HG03460 (cell line): ENCODE results near the gene TMEM54.

Experiments
- ATAC-seq: cut with Tn5 transposase; IDR thresholded peaks from one replicate; pipeline ENCODE4 v1.9.1; 2021; ENCODE audit not compliant: unreplicated experiment

TMEM54 gene

DNA sequence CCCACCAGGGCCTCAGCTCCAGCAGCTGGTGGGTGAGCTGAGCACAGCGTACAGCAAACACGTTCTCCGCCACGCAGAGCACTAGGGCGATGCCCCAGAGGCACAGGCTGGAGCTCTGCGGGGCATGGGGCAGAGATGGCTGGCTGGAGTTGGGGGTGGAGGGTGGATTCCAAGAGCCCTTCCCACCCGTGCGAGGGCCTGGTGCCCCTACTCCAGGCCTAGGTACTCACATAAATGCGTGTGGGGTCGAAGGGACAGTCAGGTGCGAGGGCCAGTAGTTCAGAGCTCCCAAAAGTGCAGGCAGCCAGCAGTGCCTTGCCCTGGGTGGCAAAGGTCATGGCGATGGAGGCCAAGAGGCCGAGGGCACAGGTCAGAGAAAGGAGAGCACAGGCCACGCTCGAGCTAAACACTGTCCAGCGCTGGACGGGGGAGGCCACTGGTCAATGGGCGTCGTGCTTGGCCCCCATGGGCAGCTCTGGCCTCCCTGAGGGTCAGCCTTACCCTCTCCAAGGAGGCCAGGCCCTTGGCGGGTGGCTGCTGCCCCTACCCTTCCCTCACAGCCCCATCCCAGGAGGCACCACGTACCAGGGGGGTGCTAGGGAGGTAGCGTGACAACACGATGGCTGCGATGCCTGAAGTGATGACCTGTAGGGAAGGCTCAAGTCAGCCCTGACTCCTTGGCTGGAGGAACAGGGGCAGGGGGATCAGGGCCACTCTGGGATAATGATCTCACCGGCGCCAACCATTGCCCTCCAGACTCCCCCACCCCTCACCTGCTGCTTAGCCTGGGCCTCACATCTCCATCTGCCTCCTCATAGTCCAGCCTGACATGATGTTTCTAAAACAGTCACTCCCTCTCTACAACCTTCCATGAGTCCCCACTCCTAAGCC is 5.6 kb downstream of the TMEM54 start:
- ATAC-seq = no peak

- no peak for ATAC-seq
These were observed 6.5 kb downstream of the TMEM54 start for GRCh38 chr1:32894681-32895080.

DNA sequence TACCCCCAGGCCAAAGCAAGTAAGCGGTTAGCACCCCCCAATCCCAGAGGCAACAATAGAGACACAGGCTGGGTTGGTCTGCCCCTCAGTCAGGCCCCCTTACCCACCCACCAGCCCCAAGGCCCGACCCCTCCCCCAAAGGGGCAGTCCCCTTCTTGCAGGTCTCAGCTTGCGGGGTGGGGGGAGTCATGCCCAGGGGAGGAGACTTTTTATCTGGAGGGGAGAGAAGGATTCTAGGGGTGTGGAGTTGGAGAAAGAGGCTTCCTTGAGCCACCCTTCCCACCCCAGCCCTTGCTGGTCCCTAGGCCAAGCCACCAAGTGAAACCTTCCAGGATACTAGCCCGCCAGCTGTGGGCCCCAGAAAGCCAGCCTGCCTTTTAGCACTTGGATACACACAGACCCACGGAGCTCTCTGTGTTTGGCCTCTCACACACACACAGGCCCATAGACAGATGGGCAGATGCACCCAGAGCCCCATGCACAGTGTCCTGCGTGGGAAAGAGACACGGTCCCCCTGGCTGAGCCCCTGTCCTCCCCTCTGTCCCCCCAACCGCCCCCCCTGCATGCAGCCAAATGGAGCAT is 7.1 kb downstream of the TMEM54 start:
- no peak for ATAC-seq

DNA sequence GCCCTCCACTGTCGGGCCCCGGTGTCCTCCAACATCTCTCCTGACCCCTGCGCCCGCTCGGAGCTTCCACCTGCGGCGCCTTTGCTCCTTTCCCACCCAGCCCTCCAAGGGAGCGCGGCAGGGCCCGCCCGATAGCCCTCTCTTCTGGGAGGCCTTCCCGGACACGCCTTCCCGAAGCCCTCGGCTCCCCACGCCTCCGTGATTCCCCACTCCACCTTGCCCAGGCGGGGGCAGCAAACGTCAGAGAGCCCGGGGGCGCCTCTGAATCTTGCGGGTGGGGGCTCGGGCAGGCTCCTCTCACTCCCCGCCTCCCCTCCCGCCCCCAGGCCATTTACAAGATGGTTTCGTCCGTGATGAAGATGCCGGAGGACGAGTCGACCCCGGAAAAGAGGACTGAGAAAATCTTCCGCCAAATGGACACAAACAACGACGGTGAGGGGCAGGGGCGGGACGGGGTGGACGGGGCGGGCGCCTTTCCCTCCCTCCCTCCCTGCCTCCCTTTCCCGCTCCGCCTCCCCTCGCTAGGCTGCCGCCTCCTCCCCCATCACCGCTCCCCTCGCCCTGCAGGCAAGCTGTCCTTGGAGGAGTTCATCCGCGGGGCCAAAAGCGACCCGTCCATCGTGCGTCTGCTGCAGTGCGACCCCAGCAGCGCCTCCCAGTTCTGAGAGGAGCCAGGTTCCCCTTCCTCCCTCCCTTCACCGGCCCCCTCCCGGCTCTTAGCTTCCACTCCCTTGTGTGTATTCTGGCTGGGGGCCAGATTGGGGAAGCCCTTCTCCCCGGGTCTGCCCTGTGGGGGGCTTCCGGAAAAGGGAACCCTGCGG is 7.8 kb downstream of the TMEM54 start:
- ATAC-seq = no peak

DNA sequence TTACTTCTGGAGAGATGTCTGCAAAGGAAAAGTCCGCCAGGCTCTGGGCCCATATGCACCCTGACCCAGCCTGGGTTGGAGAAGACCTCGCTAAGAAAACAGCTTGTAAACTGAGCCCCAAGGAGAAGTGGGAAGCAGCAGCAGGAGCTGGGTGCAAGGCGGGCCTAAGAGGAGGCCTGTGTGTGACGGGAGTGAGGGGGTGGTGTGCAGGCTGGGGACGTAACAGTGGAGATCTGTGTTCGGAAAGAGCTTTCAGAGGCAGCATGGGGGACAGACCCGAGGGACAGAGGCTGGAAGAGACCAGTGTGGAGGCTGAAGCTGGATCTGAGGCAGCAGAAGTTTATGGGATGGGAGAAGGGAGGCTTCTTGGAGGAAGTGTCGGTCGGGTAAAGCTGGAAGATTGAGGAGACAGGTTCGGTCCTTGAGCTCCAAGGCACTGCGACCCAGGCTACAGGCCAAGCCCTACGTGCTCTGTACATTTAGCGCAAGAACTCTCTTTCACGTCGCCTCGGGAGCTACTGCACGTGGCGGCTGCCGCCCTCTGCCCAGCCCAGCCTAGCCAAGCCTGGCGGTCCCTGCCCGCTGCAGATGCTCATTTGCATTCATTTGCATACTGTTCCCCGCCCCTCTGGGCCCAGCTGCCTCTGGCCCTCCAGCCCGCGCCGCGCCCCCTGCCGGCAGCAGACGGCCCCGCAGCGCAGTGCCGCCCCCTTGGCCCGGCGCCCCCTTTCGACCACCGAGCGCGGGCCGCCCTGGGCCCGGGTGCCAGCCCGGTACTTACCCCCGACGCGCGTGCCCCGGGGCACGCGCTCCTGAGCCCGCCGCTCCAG is 8.6 kb downstream of the TMEM54 start:
- no peak for ATAC-seq

- ATAC-seq = no peak
These were observed 9.6 kb downstream of the TMEM54 start for GRCh38 chr1:32891630-32892029.

DNA sequence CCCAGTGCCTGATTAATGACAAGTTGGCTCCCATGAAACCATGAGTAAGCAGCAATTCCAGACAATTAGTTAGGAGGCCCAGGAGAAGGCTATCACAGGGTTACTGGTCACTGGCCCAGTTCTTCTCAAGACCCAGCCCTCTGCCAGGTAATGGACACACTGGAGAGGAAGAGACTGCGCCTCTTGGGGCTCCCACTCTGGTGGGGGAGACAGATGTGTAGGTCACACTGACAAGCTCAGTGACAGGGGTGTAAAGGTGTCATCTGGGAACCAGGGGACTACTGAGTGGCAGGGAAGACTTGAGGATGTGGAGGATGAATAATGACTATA is 10.0 kb downstream of the TMEM54 start:
- no peak for ATAC-seq

DNA sequence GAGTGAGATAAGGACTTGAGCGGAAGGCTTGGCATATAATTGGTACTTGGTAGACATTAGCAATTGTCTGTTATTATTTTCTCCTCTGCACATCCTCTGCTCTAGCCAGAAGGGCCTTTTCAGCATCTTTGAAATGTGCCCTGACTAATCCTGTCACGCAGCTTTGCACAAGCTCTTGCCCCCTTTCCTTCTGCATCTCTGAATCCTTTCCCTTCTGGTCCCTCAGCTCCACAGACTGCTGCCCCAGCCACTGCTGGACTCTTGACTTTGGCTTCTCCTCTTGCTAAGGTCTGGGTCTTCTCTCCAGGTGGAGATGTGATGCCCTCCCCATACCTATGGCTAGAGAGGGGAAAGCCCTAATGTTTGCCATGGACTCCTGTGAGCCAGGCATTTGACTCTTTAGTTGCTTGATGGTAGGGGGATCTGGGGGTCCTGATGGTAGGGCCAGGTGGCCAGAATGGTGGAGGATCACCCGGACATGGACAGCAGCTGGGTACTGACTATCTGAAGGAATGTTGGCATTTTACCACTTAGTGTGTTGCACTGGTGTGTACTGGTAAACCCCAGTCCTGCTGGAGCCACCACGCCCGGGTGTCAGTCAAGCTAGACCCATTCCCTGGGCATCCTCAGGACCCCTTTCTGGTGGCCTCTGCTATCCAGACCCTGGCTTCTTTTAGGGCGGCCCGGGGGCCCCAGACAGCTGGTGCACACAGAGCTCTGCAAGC is 10.5 kb downstream of the TMEM54 start:
- no peak for ATAC-seq

DNA sequence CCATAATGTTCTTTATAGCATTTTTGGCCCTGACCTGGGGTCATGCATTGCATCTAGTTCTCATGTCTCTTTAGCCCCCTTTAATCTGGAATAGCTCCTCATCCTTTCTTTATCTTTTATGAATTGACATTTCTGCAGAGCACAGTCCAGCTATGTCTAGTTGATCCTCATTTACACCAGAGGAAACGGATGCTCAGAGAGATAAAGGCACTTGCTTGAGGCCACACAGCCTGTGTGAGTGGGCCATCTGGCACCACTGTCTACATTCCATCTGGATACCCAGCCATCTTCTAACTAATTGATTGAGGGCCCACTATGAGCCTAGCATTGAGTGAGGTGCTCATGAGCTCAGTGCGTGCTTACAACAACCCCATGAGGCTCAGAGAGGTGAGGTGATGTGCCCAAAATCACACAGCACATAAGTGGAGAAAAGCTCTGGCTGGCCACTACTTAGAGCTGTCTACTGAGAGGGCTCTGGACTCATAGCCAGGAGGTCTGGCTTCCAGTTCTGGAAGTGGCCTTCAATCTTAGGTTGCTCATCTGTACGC is 11.4 kb downstream of the TMEM54 start:
- ATAC-seq = no peak

DNA sequence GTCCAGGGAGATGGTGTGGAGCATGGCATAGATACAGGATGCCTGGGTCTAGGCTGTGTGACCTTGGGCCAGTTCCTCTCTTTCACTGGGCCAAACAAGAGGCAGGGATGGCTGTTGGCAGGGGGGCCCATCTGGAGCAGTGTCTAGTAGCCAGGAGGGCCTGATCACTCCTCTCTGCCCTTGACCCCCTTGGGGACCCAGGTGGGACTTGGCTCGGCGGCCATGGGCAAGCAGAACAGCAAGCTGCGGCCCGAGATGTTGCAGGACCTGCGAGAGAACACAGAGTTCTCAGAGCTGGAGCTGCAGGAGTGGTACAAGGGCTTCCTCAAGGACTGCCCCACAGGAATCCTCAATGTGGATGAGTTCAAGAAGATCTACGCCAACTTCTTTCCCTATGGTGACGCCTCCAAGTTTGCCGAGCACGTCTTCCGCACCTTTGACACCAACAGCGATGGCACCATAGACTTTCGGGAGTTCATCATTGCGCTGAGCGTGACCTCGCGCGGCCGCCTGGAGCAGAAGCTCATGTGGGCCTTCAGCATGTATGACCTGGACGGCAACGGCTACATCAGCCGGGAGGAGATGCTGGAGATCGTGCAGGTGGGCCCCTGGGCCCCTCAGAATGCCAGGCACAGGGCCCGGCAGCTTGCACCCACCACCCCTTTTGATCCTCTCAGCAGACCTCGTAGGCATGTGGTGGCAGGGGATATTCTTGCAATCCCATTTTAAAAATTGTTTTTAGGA is 12.3 kb downstream of the TMEM54 start:
- ATAC-seq = no peak

- ATAC-seq = no peak
These were observed 13.1 kb downstream of the TMEM54 start for GRCh38 chr1:32888134-32888533.

DNA sequence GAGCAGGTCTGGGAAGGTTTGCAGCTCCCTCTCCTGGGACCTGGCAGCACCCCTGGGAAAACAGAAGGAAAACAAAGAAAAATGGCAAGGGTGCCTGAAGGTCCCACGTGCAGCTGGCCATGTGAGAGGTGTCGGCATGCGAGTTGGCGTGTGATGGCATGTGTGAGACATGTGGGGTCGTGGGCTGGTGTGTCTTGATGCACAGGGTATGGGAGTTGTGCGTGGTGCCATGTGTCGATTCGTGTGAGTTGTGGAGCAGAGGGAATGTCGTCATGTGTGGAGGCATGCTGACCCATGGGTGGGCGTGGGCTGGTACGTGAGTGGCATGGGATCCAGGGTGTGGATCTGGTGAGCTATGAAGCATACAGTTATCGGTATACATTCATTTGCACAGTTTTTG is 13.6 kb downstream of the TMEM54 start:
- no peak for ATAC-seq

DNA sequence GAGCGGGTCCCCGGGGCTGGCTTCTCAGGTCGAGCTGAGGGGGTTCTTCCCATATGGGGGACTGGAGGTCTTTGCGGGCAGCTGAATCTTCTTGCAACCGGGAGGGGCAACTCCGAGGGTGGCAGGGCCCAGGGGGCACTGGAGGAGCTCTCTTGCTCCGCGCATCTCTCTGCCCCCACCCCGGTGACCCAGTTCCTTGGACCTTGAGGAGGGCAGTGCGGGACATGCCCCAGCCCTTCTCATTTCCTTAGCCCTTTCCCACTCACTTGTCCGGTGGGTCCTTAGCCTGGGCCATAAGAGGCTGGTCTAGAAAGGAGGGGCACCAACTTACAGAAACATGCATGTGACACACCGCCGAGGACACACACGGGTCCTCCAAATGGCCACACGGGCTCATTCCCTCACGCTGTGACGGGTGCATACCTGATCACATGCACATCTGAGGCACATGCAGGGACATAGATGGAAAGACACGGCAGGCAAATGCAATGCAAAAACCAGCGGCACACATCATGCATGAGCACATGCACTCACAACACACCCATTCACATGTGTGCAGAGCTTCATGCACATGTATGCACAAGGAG is 14.3 kb downstream of the TMEM54 start:
- no peak for ATAC-seq

DNA sequence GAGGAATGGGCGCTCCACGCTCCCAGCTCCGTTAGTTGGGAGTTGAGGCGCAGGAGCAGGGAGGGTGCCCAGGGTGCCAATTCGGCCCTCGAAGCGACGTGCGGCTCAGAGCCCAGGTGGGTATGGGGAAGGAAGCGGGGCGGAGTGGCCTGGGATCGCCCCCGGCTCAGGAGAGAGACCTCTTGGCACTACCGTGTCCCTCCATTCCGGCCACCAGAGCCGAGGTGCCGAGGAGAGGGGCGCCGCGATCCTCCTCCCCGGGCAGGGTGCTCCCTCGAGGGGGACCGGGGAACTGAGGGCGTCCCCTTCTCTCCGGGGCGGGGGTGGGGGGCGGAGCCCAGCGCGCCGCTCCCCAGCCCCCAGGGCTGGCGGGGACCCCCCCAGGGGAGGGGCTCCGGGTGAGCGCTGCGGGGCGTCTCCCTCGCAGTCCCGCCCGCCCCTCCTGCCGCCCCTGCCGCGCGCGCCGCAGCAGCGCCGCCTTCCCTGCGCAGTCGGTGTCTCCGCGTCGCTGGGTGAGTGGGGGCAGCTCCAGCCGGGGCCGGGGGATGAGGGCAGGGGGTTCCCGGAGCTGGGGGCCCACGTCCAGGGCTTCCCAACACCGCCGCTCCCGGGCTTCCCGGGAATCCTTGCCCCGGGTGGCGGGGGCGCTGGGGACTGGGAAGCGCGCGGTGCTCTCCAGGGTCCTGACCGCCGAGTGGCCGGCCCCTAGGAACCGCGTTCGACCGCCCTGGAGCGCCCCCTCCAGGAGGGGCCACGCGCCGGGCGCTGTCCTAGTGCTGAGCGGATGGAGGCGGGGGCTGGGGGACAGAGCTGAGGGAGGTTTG is 15.0 kb downstream of the TMEM54 start, which contains the start of gene HPCA:
HPCA (plus strand) TSS at position 488 of the 824 bp plus-strand sequence. CDS start 2,408 bp downstream, outside the sequence.
- ATAC-seq = no peak

GRCh38 chr1:32885676-32886003 is 15.5 kb downstream of the TMEM54 start:
- ATAC-seq = no peak

DNA sequence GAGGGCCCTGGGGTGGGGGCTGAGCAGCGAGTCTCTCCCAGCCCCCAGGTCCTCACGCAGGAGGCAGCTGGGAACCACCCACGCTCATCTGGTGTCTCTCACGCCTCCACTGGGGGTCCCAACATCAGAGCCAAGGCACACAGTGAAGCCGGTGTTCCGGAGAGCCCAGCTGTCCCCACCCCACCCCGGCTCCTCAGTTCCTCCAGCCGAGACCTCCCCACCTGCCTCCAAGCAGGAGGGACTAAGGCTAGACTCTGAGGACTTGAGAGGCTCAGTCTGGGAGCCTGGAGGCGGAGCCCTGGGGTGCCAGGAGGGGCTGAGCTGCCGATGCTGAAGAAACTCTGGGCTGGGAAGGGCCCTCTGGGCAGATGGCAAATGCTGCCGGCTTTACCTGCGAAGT is 16.5 kb downstream of the TMEM54 start:
- no peak for ATAC-seq

GRCh38 chr1:32884032-32884372 is 17.2 kb downstream of the TMEM54 start:
- no peak for ATAC-seq

GRCh38 chr1:32883338-32884031 is 17.7 kb downstream of the TMEM54 start:
- no peak for ATAC-seq
